ENCODE data around the gene METAP1D.

METAP1D gene

GRCh38 chr2:172070936-172071335 lies 71.2 kb downstream of the METAP1D start:
- no peak overlapping the region for H3K27ac ChIP-seq (replicated peaks)
- DNase-seq (ENCODE audit: low read depth in 1 of 2, low spot score in 1 of 2): no peak
- no peak overlapping the region for H3K4me3 ChIP-seq (replicated peaks; ENCODE audit: insufficient read depth, low read length)
- no peak for TF ChIP-seq POLR2AphosphoS5 (IDR thresholded peaks at IDR 0.05; ENCODE audit: low read depth)
- TF ChIP-seq REST (IDR thresholded peaks at IDR 0.05; ENCODE audit: insufficient replicate concordance, low read depth): no peak
- no peak for TF ChIP-seq CTCF (IDR thresholded peaks at IDR 0.05; ENCODE audit: insufficient read depth, low read length)
- no peak for TF ChIP-seq GABPA (IDR thresholded peaks at IDR 0.05; ENCODE audit: low read depth)
- TF ChIP-seq SPI1 (IDR thresholded peaks at IDR 0.05; ENCODE audit: borderline replicate concordance, low read depth): no peak
- H3K27me3 ChIP-seq (ENCODE audit: insufficient read depth, poor library complexity, severe bottlenecking): no peaks in the 10 kb centered on the region

GRCh38 chr2:172072303-172072702 lies 72.5 kb downstream of the METAP1D start:
- no peak for DNase-seq (ENCODE audit: low read depth in 1 of 2, low spot score in 1 of 2)
- H3K27ac ChIP-seq (replicated peaks): no peak overlapping the region
- TF ChIP-seq GABPA (IDR thresholded peaks at IDR 0.05; ENCODE audit: low read depth) (no peak), SPI1 (IDR thresholded peaks at IDR 0.05; ENCODE audit: borderline replicate concordance, low read depth) (no peak), POLR2AphosphoS5 (IDR thresholded peaks at IDR 0.05; ENCODE audit: low read depth) (no peak), REST (IDR thresholded peaks at IDR 0.05; ENCODE audit: insufficient replicate concordance, low read depth) (no peak), CTCF (IDR thresholded peaks at IDR 0.05; ENCODE audit: insufficient read depth, low read length) (no peak)
- H3K4me3 ChIP-seq (replicated peaks; ENCODE audit: insufficient read depth, low read length): no peak overlapping the region
- H3K27me3 ChIP-seq (ENCODE audit: insufficient read depth, poor library complexity, severe bottlenecking): no peaks in the 10 kb centered on the region

GRCh38 chr2:172072706-172073105 lies 73.0 kb downstream of the METAP1D start:
- DNase-seq (ENCODE audit: low read depth in 1 of 2, low spot score in 1 of 2): no peak
- H3K4me3 ChIP-seq (replicated peaks; ENCODE audit: insufficient read depth, low read length): no peak overlapping the region
- TF ChIP-seq REST (IDR thresholded peaks at IDR 0.05; ENCODE audit: insufficient replicate concordance, low read depth) (no peak), POLR2AphosphoS5 (IDR thresholded peaks at IDR 0.05; ENCODE audit: low read depth) (no peak), CTCF (IDR thresholded peaks at IDR 0.05; ENCODE audit: insufficient read depth, low read length) (no peak), SPI1 (IDR thresholded peaks at IDR 0.05; ENCODE audit: borderline replicate concordance, low read depth) (no peak), GABPA (IDR thresholded peaks at IDR 0.05; ENCODE audit: low read depth) (no peak)
- no peaks in the 10 kb centered on the region for H3K27me3 ChIP-seq (ENCODE audit: insufficient read depth, poor library complexity, severe bottlenecking)
- H3K27ac ChIP-seq (replicated peaks): no peak overlapping the region

All from HL-60 (cell line).